ENCODE results near the gene MAPKAP1. TPM values are rescaled to one million over a fixed set of nuclear protein-coding genes. Genes with fewer than 3 reads are reported as not detected.

MAPKAP1 gene
- 51.6 TPM for total RNA-seq

GRCh38 chr9:125706651-125707471, at the start of gene MAPKAP1:
Gene MAPKAP1 (minus strand): TSS chr9:125707208. CDS start chr9:125672574, 34,634 bp downstream.

GRCh38 chr9:125747053-125747764, 40.2 kb upstream of the MAPKAP1 start, which contains the start of gene PBX3:
Gene PBX3 (plus strand): TSS chr9:125747373.

Small RNAs within 50 kb of the gene (small RNA-seq; reads per million reads assigned to genes)
- not detected for gene RF00017 (ENCODE audit: low replicate concordance)

Other genes with a start within 250 kb of the MAPKAP1 start
- 31.3 TPM for gene PBX3, start 40.2 kb upstream of the MAPKAP1 start, total RNA-seq

All from parietal lobe (tissue), 2 donors.